DMS53 treated with DMSO at 0.1 percent for 48 hours (cell line): ENCODE results near the gene SORL1-AS1.
"Not testable (repeated sequence)": the region's sequence is repeated elsewhere in the genome, so short reads cannot be mapped to it uniquely, and the experiment has no call there.

Experiments
- DNase-seq: peaks from one replicate; lab custom pipeline; 2025; ENCODE audit not compliant: unreplicated experiment; lab: John Stamatoyannopoulos, UW

SORL1-AS1 gene

GRCh38 chr11:121431820-121432526, 20.8 kb downstream of the SORL1-AS1 start:
- DNase-seq = no peak

- DNase-seq = no peak
Observed at GRCh38 chr11:121429556-121429955, 23.2 kb downstream of the SORL1-AS1 start.

- no peak for DNase-seq
Observed at GRCh38 chr11:121427400-121427744, 25.4 kb downstream of the SORL1-AS1 start.

GRCh38 chr11:121426476-121427399, 26.0 kb downstream of the SORL1-AS1 start:
- peak; percentile 25 for DNase-seq

- no peak for DNase-seq
Observed at GRCh38 chr11:121425828-121426227, 26.9 kb downstream of the SORL1-AS1 start.

- no peak for DNase-seq
Observed at GRCh38 chr11:121422675-121423074, 30.1 kb downstream of the SORL1-AS1 start.

GRCh38 chr11:121421149-121421901, 31.4 kb downstream of the SORL1-AS1 start:
- peak; percentile 7 for DNase-seq

GRCh38 chr11:121420398-121420797, 32.4 kb downstream of the SORL1-AS1 start:
- no peak for DNase-seq

GRCh38 chr11:121419836-121420235, 32.9 kb downstream of the SORL1-AS1 start:
- no peak for DNase-seq

- no peak for DNase-seq
Observed at GRCh38 chr11:121418625-121419114, 34.1 kb downstream of the SORL1-AS1 start.

- DNase-seq = no peak
Observed at GRCh38 chr11:121417607-121418006, 35.2 kb downstream of the SORL1-AS1 start.

- no peak for DNase-seq
Observed at GRCh38 chr11:121417055-121417551, 35.7 kb downstream of the SORL1-AS1 start.

- no peak for DNase-seq
Observed at GRCh38 chr11:121415856-121416255, 36.9 kb downstream of the SORL1-AS1 start.

- DNase-seq = no peak
Observed at GRCh38 chr11:121414141-121414913, 38.4 kb downstream of the SORL1-AS1 start.

- DNase-seq = no peak
Observed at GRCh38 chr11:121412711-121413415, 39.9 kb downstream of the SORL1-AS1 start.

GRCh38 chr11:121412000-121412587, 40.7 kb downstream of the SORL1-AS1 start:
- no peak for DNase-seq

- not testable (repeated sequence) for DNase-seq
Observed at GRCh38 chr11:121411330-121411729, 41.4 kb downstream of the SORL1-AS1 start.

GRCh38 chr11:121410041-121410440, 42.7 kb downstream of the SORL1-AS1 start:
- not testable (repeated sequence) for DNase-seq

- DNase-seq = no peak
Observed at GRCh38 chr11:121408830-121409229, 43.9 kb downstream of the SORL1-AS1 start.
